DMS53 treated with DMSO at 0.1 percent for 48 hours (cell line): ENCODE data around the gene DNAJC1.

ENCODE experiments used
- DNase-seq: peaks from one replicate; lab custom pipeline; 2025; ENCODE audit not compliant: unreplicated experiment; lab: John Stamatoyannopoulos, UW

The DNAJC1 gene

GRCh38 chr10:22006379-22006884 is 2.9 kb upstream of the DNAJC1 start:
- no peak for DNase-seq

- no peak for DNase-seq
Measured at GRCh38 chr10:22005763-22006162, 2.2 kb upstream of the DNAJC1 start.

- no peak for DNase-seq
Measured at GRCh38 chr10:22003964-22004281, 393 bp upstream of the DNAJC1 start.

- no peak for DNase-seq
Measured at GRCh38 chr10:22002591-22003176, 846 bp downstream of the DNAJC1 start.

- no peak for DNase-seq
Measured at GRCh38 chr10:21995557-21995956, 8.0 kb downstream of the DNAJC1 start.

GRCh38 chr10:21993360-21994001 is 10.0 kb downstream of the DNAJC1 start:
- DNase-seq: peak; percentile 44

- DNase-seq: no peak
Measured at GRCh38 chr10:21991785-21992184, 11.7 kb downstream of the DNAJC1 start.

GRCh38 chr10:21990449-21990848 is 13.1 kb downstream of the DNAJC1 start:
- no peak for DNase-seq

GRCh38 chr10:21989453-21990154 is 13.9 kb downstream of the DNAJC1 start:
- peak; percentile 70 for DNase-seq

- no peak for DNase-seq
Measured at GRCh38 chr10:21985541-21985940, 18.0 kb downstream of the DNAJC1 start.

GRCh38 chr10:21981118-21981517 is 22.4 kb downstream of the DNAJC1 start:
- no peak for DNase-seq

- DNase-seq: no peak
Measured at GRCh38 chr10:21980691-21981090, 22.8 kb downstream of the DNAJC1 start.

- DNase-seq: peak; percentile 19
Measured at GRCh38 chr10:21978191-21978862, 25.2 kb downstream of the DNAJC1 start.

- DNase-seq: no peak
Measured at GRCh38 chr10:21976739-21977138, 26.8 kb downstream of the DNAJC1 start.

GRCh38 chr10:21976280-21976679 is 27.2 kb downstream of the DNAJC1 start:
- no peak for DNase-seq

- peak; percentile 97 for DNase-seq
Measured at GRCh38 chr10:21975378-21975990, 28.0 kb downstream of the DNAJC1 start.

GRCh38 chr10:21972584-21972983 is 30.9 kb downstream of the DNAJC1 start:
- DNase-seq: no peak

GRCh38 chr10:21969326-21970287 is 33.9 kb downstream of the DNAJC1 start:
- DNase-seq: no peak

GRCh38 chr10:21964983-21965665 is 38.4 kb downstream of the DNAJC1 start:
- DNase-seq: no peak

GRCh38 chr10:21962358-21962757 is 41.2 kb downstream of the DNAJC1 start:
- no peak for DNase-seq
